ENCODE results near the gene PLG.
"Not testable (repeated sequence)": the region's sequence is repeated elsewhere in the genome, so short reads cannot be mapped to it uniquely, and the experiment has no call there.

Gene PLG

DNA sequence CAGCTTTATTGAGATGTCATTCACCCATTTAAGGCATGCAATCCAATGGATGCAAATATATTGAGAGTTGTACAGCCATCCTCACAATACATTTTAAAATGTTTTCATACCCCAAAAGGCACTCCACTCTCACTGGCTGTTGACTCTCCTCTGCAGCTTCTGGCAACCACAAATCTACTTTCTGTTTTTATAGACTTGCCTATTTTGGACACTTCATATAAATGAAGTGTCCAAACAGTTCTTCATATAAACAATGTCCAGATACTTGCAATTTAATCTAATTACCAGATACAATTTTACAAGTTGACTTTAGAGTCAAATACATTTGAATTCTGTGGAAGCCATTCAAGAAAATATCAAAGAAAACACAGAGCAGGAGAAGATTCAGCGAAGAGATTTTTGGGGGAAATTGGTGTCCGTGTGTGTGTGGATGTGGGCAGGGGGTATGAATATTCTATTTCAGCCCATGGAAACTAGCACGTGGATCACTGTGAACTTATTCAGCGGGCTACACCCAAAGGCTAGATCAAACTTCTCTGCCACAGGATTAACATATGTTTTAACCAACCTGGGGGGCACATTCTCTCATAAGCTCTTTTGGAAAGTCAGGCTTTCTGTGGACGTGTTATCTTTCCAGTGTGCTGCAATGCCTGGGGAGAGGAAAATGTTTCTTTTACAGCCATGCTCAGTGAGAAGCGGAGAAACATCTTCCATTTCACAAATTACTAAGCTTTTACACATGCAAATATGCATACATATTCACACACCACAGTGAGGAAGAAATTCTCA, 73.9 kb downstream of the PLG start:
- no peak for DNase-seq (ENCODE audit: low read depth in 2 of 2)

- not testable (repeated sequence) for DNase-seq (ENCODE audit: low read depth in 2 of 2)
Observed at GRCh38 chr6:160779095-160779494, 77.1 kb downstream of the PLG start.

GRCh38 chr6:160780656-160781055, 78.6 kb downstream of the PLG start:
- DNase-seq (ENCODE audit: low read depth in 2 of 2), result not testable (repeated sequence)

GRCh38 chr6:160781298-160781697, 79.3 kb downstream of the PLG start:
- DNase-seq (ENCODE audit: low read depth in 2 of 2), result no peak

- DNase-seq (ENCODE audit: low read depth in 2 of 2), result no peak
Observed at GRCh38 chr6:160782228-160782627, 80.2 kb downstream of the PLG start.

GRCh38 chr6:160783741-160784140, 81.7 kb downstream of the PLG start:
- no peak for DNase-seq (ENCODE audit: low read depth in 2 of 2)

GRCh38 chr6:160788126-160788525, 86.1 kb downstream of the PLG start:
- not testable (repeated sequence) for DNase-seq (ENCODE audit: low read depth in 2 of 2)

GRCh38 chr6:160788806-160789205, 86.8 kb downstream of the PLG start:
- no peak for DNase-seq (ENCODE audit: low read depth in 2 of 2)

DNA sequence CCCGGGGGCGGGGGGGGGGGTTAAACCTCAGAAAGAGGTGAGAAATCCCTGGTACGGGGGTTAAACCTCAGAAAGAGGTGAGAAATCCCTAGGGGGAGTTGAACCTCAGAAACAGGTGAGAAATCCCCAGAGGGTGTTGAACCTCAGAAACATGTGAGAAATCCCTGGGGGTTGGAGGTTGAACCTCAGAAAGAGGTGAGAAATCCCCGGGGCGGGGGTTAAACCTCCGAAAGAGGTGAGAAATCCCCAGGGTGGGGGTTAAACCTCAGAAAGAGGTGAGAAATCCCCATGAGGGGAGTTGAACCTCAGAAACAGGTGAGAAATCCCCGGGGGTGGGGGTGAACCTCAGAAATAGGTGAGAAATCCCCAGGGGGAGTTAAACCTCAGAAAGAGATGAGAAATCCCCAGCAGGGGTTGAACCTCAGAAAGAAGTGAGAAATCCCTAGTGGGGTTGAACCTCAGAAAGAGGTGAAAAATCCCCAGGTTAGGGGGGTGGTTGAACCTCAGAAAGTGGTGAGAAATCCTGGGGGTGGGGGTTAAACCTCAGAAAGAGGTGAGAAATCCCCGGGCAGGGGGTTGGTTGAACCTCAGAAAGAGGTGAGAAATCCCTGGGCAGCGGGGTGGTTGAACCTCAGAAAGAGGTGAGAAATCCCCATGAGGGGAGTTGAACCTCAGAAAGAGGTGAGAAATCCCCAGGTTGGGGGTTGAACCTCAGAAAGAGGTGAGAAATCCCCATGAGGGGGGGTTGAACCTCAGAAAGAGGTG, 87.4 kb downstream of the PLG start:
- DNase-seq (ENCODE audit: low read depth in 2 of 2), result no peak

DNA sequence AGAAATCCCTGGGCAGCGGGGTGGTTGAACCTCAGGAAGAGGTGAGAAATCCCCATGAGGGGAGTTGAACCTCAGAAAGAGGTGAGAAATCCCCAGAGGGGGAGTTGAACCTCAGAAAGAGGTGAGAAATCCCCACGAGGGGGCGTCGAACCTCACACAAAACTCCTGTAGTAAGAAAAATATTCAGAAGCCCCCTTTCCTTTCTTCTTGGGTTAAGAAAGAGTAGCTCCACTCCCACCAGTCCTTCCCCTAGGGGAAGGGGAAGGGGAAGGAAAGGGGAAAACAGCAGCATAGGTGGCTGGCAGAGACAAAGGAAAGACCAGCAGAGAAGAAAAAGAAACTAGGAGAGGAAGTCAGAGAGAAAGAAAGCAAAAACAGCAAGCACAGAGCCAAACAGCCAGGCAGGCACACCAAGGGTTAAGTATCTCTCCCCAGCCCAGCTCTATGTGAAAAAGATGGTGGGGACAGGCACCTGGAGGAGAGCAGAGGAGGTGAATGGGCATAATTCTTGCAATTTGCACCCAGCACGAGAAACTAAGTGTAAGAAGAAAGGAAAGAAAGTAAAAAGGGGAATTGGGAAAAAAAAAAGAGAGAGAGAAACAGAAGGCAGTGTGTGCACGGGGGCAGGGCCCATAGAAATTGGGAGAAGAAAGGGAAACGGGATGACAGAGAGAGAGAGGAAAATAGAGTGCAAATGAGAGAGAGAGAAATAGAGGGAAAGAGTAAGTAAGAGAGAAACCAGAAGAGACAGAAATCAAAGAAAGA, 88.2 kb downstream of the PLG start:
- DNase-seq (ENCODE audit: low read depth in 2 of 2), result no peak

- DNase-seq (ENCODE audit: low read depth in 2 of 2), result no peak
Observed at GRCh38 chr6:160791459-160791858, 89.4 kb downstream of the PLG start.

GRCh38 chr6:160791981-160792418, 90.0 kb downstream of the PLG start:
- no peak for DNase-seq (ENCODE audit: low read depth in 2 of 2)

DNA sequence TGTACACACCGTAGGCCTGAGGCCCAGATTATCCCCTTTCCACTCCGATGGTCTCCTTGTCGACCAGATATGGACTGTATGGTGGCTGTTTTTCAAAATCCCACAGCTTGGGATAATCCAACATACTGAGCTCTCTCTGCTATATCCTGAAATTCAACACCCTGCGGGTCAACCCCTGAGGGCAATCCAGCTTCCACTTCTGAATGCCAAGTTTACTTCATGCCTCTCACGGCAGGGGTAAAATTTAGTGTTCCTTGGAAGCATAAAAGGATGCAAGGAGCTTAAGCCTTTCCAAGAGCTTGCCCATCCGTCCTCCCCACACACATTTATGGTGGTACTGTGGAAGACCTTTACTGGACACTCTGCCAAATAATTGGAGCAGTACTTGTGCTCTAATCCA, 90.7 kb downstream of the PLG start:
- no peak for DNase-seq (ENCODE audit: low read depth in 2 of 2)

DNA sequence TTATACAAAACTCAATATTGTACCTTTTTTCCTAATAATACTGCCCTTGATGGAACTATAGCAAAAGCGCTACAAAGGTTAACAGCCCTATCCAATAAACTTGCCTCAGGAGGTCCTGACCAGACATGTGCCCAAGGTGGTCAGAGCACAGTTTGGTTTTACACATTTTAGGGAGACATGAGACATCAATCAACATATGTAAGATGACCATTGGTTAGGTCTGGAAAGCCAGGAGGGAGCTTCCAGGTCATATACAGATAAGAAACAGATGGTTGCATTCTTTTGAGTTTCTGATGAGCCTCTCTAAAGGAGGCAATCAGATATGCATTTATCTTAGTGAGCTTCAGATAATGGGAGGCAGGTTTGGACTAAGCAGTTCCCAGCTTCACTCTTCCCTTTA, 91.6 kb downstream of the PLG start:
- no peak for DNase-seq (ENCODE audit: low read depth in 2 of 2)

GRCh38 chr6:160795721-160796120, 93.7 kb downstream of the PLG start:
- DNase-seq (ENCODE audit: low read depth in 2 of 2), result no peak

DNA sequence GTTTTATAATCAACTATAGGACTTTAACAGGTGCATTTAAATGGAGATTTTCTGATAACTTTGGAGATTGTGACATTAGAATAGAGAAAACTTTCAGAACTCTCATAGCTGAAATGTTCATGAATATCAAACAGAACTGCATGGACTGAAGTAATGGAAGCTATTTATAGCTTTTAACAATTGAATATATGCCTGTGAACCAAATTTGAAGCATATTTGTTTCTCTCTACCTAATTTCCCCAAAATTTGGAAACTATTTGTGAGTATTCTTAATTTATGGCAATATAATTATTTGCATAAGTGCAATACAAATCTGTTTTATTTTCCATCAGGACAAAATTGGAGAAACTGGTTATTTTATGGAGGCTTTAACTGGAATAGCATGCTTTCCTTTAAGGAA, 96.6 kb downstream of the PLG start:
- no peak for DNase-seq (ENCODE audit: low read depth in 2 of 2)

- DNase-seq (ENCODE audit: low read depth in 2 of 2), result no peak
Observed at GRCh38 chr6:160799801-160800506, 97.9 kb downstream of the PLG start.

DNA sequence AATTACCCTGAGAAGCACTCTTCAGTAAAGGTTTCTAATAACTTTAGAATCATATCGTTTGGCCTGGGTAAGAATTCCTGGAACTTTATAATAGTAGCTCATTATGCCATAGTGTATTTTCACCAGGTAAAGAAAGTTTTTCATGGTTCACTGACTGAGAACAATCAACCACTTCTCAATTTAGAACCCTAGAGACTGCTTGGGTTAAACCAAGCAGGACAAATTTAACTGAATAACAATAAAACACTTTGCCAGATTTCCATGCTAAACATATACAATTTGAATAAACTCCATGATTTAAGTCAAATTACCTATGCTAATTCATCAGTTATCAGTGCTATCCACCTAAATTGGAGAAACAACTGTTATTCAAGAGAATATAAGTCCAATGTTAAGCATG, 99.4 kb downstream of the PLG start:
- DNase-seq (ENCODE audit: low read depth in 2 of 2), result no peak

DNA sequence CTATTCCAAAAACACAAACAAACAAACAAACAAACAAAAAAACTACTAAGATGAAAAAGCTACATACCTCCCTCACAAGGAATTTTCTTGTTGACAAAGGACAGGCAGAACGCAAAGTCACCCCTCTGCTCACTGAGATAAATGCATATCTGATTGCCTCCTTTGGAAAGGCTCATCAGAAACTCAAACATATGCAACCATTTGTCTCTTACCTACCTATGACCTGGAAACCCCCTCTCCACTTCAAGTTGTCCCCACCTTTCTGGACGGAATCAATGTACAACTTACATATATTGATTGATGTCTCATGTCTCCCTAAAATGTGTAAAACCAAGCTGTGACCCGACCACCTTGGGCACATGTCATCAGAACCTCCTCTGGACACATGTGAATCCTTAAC, 100.0 kb downstream of the PLG start:
- DNase-seq (ENCODE audit: low read depth in 2 of 2), result not testable (repeated sequence)
